ENCODE results near the gene CHI3L1.

The CHI3L1 gene

DNA sequence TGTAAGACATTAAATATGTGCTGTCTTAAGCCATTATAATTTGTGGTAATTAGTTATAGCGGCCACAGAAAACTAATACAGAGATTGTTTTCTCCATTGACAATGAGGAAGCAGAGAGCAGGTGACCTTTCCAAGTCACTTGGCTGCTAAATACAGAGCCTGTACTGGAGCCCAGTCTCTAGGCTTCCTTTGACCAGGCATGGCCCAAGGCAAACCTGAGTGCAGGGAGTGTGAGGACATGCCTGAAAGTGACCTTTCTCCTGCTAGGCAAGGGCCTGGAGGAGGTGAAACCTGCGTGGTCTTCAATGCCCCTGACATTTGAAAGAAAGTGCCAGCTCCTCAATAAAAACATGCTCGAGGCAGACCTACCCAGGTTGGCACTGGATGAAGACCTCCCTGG lies 12.5 kb upstream of the CHI3L1 start:
- H2AFZ ChIP-seq = no peak overlapping the region
- TF ChIP-seq, protein P1, sequence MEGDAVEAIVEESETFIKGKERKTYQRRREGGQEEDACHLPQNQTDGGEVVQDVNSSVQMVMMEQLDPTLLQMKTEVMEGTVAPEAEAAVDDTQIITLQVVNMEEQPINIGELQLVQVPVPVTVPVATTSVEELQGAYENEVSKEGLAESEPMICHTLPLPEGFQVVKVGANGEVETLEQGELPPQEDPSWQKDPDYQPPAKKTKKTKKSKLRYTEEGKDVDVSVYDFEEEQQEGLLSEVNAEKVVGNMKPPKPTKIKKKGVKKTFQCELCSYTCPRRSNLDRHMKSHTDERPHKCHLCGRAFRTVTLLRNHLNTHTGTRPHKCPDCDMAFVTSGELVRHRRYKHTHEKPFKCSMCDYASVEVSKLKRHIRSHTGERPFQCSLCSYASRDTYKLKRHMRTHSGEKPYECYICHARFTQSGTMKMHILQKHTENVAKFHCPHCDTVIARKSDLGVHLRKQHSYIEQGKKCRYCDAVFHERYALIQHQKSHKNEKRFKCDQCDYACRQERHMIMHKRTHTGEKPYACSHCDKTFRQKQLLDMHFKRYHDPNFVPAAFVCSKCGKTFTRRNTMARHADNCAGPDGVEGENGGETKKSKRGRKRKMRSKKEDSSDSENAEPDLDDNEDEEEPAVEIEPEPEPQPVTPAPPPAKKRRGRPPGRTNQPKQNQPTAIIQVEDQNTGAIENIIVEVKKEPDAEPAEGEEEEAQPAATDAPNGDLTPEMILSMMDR (IDR thresholded peaks at IDR 0.05) = no peak
- no peaks in the 10 kb centered on the region for H3K27me3 ChIP-seq (ENCODE audit: control insufficient read depth, insufficient read depth, low read length)
- H3K9me3 ChIP-seq (ENCODE audit: control insufficient read depth, low read length) = no peaks in the 10 kb centered on the region
- H3K27ac ChIP-seq = no peak overlapping the region
- no peak overlapping the region for H3K4me3 ChIP-seq (ENCODE audit: low read depth, low read length)
- H3K79me2 ChIP-seq = no peaks in the 10 kb centered on the region
- no peak overlapping the region for H3K4me2 ChIP-seq (ENCODE audit: low read length)
- no peak overlapping the region for H3K9ac ChIP-seq
- no peaks in the 10 kb centered on the region for H3K36me3 ChIP-seq (ENCODE audit: control insufficient read depth, insufficient read depth, low read length)
- no peaks in the 10 kb centered on the region for H3K4me1 ChIP-seq

DNA sequence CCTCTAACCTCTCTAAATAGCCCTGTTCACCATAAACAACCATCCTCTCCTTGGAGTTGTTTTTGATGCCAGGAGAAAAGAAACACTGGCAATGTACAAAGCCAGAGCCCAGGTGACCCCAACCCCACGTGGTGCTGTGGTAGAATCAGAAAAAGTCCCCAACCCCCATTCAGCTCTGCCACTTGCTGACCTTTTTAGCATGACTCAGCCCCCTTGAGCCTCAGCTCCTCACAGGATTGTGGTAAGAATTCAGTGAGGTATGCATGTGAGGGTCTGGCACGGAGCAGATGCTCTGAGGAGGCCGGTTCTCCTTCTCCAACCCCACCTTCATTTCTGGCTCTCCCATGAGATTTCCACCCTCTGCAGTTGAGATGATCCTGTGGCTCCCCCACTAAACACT lies 11.1 kb upstream of the CHI3L1 start:
- H2AFZ ChIP-seq = no peak overlapping the region
- no peaks in the 10 kb centered on the region for H3K36me3 ChIP-seq (ENCODE audit: control insufficient read depth, insufficient read depth, low read length)
- H3K27ac ChIP-seq = no peak overlapping the region
- no peaks in the 10 kb centered on the region for H3K27me3 ChIP-seq (ENCODE audit: control insufficient read depth, insufficient read depth, low read length)
- H3K4me1 ChIP-seq = no peaks in the 10 kb centered on the region
- TF ChIP-seq, protein P1 (IDR thresholded peaks at IDR 0.05) = no peak
- no peak overlapping the region for H3K4me3 ChIP-seq (ENCODE audit: low read depth, low read length)
- H3K79me2 ChIP-seq = no peaks in the 10 kb centered on the region
- H3K9ac ChIP-seq = no peak overlapping the region
- H3K9me3 ChIP-seq (ENCODE audit: control insufficient read depth, low read length) = no peaks in the 10 kb centered on the region
- no peak overlapping the region for H3K4me2 ChIP-seq (ENCODE audit: low read length)

DNA sequence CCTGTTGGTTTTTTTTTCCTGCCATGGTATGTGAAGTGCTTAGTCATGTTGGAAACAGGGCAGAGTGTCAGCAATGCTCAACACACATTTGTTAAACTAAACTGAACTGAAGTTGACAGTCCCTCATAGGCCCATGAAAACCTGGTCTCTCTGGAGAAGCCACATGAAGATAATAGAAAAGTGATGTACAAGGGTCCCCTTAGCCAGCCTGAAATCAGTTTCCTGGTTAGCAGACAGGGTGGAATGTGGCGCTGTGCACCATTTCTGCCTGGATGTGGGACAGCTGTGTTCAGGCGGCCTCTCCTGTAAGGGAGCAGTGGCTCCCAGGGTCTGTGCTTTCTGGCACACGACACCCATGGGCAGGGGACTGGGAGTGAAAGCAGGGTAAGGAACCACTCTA lies 9.9 kb upstream of the CHI3L1 start:
- Histone ChIP-seq H3K27ac (no peak overlapping the region), H3K4me3 (ENCODE audit: low read depth, low read length) (no peak overlapping the region), H3K4me1 (no peaks in the 10 kb centered on the region), H3K9me3 (ENCODE audit: control insufficient read depth, low read length) (no peaks in the 10 kb centered on the region), H3K27me3 (ENCODE audit: control insufficient read depth, insufficient read depth, low read length) (no peaks in the 10 kb centered on the region), H3K4me2 (ENCODE audit: low read length) (no peak overlapping the region), H3K36me3 (ENCODE audit: control insufficient read depth, insufficient read depth, low read length) (no peaks in the 10 kb centered on the region), H2AFZ (no peak overlapping the region), H3K79me2 (no peaks in the 10 kb centered on the region), H3K9ac (no peak overlapping the region)
- TF ChIP-seq, protein P1 (IDR thresholded peaks at IDR 0.05) = no peak

DNA sequence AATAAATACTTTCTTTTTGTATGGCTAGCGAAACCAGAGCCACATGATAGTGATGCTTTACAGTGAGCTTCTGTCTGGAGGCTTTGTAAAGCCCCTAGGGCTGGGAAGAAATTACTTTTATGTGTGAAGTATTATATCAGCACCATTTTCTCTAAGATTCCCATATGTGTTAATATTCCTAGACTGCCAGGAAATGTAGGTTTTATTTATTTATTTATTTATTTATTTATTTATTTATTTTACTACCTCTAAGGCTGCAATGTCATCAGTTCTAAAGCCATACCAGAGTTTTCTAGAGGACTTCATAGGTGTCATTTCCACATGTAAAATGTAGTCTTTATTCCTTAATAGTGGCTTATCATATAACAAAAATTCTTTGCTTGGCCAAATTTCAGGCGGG lies 4.4 kb upstream of the CHI3L1 start:
- H2AFZ ChIP-seq = no peak overlapping the region
- no peaks in the 10 kb centered on the region for H3K4me1 ChIP-seq
- H3K4me2 ChIP-seq (ENCODE audit: low read length) = no peak overlapping the region
- H3K4me3 ChIP-seq (ENCODE audit: low read depth, low read length) = no peak overlapping the region
- H3K9ac ChIP-seq = no peak overlapping the region
- H3K27me3 ChIP-seq (ENCODE audit: control insufficient read depth, insufficient read depth, low read length) = no peaks in the 10 kb centered on the region
- H3K79me2 ChIP-seq = no peaks in the 10 kb centered on the region
- no peak overlapping the region for H3K27ac ChIP-seq
- no peaks in the 10 kb centered on the region for H3K9me3 ChIP-seq (ENCODE audit: control insufficient read depth, low read length)
- TF ChIP-seq, protein P1 (IDR thresholded peaks at IDR 0.05) = no peak
- H3K36me3 ChIP-seq (ENCODE audit: control insufficient read depth, insufficient read depth, low read length) = no peaks in the 10 kb centered on the region

DNA sequence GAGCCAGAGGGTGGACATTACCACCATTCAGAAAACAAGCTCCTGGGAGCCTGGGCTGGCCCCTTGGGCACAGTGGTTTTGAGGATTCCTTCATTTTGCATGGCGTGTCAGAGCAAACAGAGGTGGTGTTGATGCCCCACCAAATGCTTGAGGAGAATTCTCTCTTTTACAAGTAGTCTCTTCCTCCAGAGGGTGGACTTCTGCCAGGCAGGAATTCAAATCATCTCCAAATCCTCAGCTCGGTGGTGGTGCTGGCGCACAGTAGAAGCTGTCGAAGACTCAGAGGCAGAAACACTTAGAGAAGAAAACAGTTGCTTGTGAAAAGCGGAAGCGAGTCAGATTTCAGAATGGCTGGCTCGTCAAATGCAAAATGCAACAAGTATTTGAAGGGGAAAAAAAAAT lies 3.4 kb upstream of the CHI3L1 start:
- Histone ChIP-seq H3K27me3 (ENCODE audit: control insufficient read depth, insufficient read depth, low read length) (no peaks in the 10 kb centered on the region), H3K9me3 (ENCODE audit: control insufficient read depth, low read length) (no peaks in the 10 kb centered on the region), H3K9ac (no peak overlapping the region), H3K4me1 (no peaks in the 10 kb centered on the region), H3K4me2 (ENCODE audit: low read length) (no peak overlapping the region), H3K79me2 (no peaks in the 10 kb centered on the region), H3K4me3 (ENCODE audit: low read depth, low read length) (no peak overlapping the region), H3K36me3 (ENCODE audit: control insufficient read depth, insufficient read depth, low read length) (no peaks in the 10 kb centered on the region), H3K27ac (no peak overlapping the region), H2AFZ (no peak overlapping the region)
- TF ChIP-seq, protein P1 (IDR thresholded peaks at IDR 0.05) = no peak
